Astrocyte of the hippocampus (primary cell): Measurements from ENCODE around the gene RABGAP1L.
A peak's percentile ranks its signal among the peaks of the same experiment; 100 is the strongest.
"Not testable (repeated sequence)": the region's sequence is repeated elsewhere in the genome, so short reads cannot be mapped to it uniquely, and the experiment has no call there.

ENCODE experiments used
- DNase-seq: peaks from one replicate; pipeline ENCODE4 v3.0.0; 2011; ENCODE audit warnings: low read depth, low spot score

Gene RABGAP1L

DNA sequence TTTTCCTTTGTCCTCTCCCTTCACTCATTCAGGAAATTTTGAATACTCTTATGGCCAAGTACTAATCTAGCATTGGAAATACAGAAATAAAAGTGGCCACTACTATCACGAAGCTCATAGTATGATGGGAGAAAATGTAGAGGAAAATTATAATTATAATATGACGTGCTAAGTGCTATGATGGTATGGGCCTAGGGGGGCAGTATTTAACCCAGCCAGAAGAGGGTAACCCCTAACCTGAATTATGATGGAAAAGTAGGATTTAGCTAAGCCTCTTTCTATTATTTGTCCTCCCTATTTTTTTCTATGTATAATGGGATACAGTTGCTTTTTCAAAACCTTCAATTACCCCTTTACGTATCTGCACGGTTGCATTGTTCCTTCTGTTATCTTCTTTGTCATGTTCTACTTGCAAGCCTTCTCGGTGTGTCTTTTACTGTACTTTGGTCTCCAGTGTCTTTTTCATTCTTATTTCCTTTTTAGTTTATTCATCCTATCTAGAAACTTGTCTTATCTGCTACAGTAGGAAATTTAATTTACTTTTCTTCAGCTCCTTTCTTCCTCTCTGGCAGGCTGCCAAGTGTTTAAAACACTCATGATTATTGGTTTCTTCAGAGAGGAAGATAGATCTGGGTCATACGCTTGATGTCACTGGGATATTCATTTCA lies 199.6 kb downstream of the RABGAP1L start:
- peak; percentile 10 for DNase-seq

- DNase-seq = no peak
Measured at GRCh38 chr1:174359454-174359805, 200.1 kb downstream of the RABGAP1L start.

- no peak for DNase-seq
Measured at GRCh38 chr1:174364996-174365736, 205.8 kb downstream of the RABGAP1L start.

GRCh38 chr1:174366946-174367345 lies 207.6 kb downstream of the RABGAP1L start:
- DNase-seq = no peak

DNA sequence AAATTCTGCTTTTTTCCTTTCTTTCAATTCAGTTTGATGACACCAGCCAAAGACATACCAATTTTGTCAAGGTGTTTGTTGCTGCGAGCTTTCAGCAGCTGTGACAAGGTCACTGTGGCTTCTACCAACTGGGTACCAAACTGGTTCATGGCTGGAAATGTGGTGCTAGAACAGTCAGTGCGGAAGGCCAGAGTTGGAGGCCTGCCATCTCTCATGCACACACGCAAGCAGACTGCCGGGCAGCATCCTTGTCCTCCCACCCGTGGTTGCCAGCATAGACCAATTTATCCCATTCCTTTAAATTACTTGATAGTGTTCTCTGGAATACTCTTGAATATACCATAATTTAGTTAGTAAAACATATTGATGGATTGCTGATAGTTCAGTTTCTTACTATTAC lies 208.6 kb downstream of the RABGAP1L start:
- DNase-seq = no peak

- DNase-seq = no peak
Measured at GRCh38 chr1:174376030-174376429, 216.7 kb downstream of the RABGAP1L start.

DNA sequence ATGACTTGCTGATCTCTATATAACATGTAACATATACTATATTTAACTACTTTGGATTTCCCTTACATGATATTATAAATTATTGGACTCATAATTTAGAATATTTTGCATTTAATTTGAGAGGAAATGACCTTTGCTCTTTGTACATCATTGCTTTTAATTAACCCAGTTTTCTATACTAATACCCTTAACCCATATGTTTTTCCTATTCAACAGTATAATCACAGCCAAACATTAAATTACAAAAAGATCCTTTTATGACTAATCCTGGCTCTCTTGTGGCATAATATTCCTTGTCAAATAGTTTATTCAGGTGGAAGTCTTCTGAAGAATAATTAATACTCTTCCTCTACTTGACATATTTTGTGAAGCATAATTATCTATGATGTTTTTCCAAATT lies 232.4 kb downstream of the RABGAP1L start:
- no peak for DNase-seq

DNA sequence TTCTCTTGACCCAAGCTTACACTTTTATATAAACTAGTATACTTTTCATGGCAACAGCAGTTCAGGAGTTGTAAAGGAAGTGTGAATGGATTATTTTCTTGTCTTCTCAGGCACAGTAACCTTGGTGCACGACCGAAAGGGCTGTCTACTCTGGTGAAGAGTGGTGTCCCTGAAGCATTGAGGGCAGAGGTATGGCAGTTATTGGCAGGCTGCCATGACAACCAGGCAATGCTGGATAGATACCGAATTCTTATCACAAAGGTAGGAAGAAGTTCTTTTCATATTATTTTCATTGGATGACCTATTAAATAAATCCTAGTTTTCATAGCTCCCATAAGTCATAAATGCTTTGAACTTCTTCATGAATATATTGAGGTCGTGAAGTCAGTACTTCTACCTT lies 234.6 kb downstream of the RABGAP1L start:
- DNase-seq = no peak

- peak; percentile 68 for DNase-seq
Measured at GRCh38 chr1:174397261-174397660, 237.9 kb downstream of the RABGAP1L start.

GRCh38 chr1:174398246-174398645 lies 238.9 kb downstream of the RABGAP1L start:
- DNase-seq = peak; percentile 90

DNA sequence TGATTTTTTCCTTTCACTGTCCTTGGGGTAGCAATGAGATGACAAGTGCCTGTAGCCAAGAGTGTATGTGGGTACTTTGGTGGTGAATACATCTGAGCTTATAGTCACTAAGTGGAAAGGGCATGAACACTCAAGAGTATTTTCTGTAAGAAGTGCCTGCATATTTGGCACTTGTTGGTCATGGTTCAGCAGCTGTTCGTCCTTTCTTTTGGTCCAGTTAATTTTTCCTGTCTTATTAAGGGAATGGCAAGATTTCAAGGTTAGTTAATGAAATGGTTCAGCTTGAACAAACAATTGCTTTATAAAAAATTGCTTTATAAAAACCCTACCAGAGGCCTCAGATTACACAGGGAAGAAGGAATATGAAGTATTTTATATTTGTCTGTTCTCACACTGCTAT lies 239.9 kb downstream of the RABGAP1L start:
- peak; percentile 29 for DNase-seq

GRCh38 chr1:174401075-174401474 lies 241.8 kb downstream of the RABGAP1L start:
- no peak for DNase-seq

DNA sequence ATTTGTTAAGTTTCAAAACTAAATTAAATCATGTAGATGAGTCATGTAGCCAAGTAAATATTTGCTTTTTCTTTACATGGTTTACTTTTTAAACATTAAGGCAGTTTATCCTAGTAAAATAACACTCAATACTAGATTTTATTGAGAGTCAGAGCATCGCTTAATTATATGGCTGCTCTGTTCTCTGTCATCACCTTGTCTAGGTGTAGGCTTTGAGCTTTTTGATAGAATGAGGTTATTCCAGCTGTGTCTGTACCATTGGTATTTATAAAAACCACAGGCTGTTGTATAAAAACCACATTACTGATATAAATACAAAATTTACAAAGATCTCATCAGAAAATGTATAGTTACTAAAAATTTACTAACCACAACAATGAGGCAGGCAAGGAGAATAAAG lies 245.9 kb downstream of the RABGAP1L start:
- no peak for DNase-seq

- DNase-seq = no peak
Measured at GRCh38 chr1:174406421-174406820, 247.1 kb downstream of the RABGAP1L start.

DNA sequence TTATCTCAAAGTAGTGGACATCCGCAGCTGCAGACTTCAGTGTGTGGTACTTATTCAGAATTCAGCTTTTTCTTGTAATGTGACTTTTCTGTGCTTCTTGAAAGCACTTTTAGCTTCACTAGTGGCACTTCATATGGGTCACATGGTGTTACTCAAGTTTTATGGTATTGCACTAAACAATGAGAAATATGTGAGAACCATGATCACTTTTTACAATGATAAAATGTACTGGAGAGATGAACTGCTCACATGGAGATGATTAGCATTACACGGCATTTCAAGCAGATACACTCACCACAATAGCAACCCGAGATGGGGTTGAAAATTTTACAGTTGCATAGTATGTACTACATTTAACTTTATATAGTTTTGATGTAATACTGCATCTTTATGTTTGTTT lies 248.3 kb downstream of the RABGAP1L start:
- no peak for DNase-seq

DNA sequence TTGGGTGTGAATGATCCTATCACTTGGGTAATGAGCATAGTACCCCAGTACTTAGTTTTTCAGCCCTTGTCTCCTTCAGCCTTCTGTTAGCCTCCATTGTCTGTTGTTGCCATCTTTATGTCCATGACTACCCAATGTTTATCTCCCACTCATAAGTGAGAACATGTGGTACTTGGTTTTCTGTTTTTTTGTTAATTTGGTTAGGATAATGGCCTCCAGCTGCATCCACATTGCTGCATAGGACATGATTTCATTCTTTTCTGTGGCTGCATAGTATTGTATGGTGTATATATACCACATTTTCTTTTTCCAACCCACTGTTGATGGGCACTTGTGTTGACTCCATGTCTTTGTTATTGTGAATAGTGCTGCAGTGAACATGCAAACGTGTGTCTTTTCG lies 248.8 kb downstream of the RABGAP1L start:
- DNase-seq = no peak

- DNase-seq = not testable (repeated sequence)
Measured at GRCh38 chr1:174409801-174410200, 250.5 kb downstream of the RABGAP1L start.

DNA sequence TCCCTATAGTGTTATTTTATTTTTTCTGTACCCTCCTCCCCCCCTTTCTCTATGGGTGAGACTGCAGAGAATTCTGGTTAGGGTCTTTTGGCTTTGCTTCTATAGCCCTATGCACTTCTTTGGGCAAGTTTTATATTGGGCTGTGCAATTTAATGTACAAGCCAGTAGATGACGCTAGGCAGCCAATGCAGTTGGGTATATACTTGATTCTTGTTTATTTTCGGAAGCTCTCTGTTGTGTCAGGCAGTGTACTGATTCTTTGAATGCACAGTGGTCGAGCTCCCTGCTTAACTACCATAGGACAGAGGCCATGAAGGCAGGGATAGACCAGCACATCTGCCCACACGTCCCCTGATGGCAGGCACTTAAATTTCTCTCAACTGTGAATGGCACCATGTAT lies 254.3 kb downstream of the RABGAP1L start:
- no peak for DNase-seq

DNA sequence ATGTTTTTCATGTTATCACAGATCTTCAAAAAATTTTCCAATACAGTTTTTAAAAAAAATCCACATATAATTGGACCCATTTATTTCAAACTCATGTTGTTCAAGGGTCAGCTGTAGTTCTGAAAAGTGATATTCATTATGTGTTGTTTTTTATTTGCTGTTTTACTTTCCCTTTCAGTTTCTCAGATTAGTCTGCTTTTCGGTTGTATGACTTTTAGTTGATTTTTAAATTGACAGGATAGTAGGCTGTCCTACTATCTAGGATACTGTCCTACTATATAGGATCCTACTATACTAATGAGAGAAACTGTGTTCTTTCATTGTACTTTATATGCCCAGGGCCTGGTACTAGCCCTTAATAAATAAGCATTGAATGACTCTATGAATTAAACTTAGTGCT lies 254.9 kb downstream of the RABGAP1L start:
- DNase-seq = no peak

DNA sequence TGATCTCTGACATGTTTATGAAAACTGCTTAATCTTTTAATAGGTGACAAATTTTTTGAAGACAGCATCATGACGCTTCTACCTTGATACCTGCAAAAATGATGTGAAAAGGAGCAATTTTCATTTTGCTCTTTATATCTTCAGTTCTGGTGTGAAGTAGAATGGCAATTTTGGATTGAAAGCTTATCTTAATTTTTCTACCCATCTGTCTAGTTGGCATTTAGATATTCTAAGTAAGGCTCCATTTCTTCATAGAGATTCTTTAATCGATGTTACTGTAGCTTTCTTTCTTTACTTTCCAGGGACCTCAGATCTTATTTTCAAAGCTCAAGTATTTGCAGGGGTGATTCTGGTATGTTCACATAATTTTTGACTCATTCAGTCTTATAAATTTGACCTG lies 256.2 kb downstream of the RABGAP1L start:
- no peak for DNase-seq

DNA sequence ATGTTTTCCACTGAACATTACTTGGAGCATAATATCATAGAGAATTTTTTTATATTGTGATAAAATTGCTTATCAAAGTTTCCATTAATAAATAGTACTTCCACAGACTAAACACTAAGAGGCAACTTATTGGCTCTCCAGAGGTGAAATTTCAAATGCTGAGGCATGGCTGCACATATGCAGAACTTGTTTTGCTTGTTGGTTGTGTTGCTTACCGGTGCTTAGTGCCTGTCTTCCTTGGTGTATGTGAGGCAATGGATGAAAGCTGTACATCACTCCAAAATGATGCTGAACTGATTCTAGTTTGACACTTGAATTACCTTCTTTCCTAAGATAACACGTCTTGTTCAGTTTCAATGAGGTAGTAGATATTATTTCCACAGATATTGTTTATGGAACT lies 258.6 kb downstream of the RABGAP1L start:
- no peak for DNase-seq

- DNase-seq = no peak
Measured at GRCh38 chr1:174425121-174425520, 265.8 kb downstream of the RABGAP1L start.

GRCh38 chr1:174426153-174426552 lies 266.8 kb downstream of the RABGAP1L start:
- DNase-seq = no peak

DNA sequence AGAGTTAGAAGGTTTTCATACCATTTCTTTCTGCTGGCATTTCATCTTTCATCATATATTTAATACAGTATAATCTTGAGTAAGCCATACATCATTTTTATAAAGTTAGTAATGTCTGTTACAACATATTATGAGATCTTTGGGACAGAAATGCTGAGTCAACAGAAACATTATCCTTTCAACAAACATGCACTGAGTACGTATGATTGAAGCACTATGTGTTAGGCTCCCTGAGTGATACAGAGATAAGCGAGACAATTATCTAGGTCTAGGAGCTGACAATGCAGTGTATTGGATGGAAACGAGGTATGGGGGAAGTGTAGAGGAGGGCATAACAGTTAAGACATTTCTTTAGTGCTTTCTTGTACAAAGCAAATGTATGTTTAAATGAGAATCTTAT lies 268.7 kb downstream of the RABGAP1L start:
- DNase-seq = no peak
